ENCODE measurements around the gene ZGRF1.

GRCh38 chr4:112552668-112553067, 84.0 kb downstream of the ZGRF1 start:
- TF ChIP-seq POLR2A (IDR thresholded peaks at IDR 0.05; ENCODE audit: low read depth, low read length) = no peak
- TF ChIP-seq CTCF (IDR thresholded peaks at IDR 0.05; ENCODE audit: extremely low read depth in 1 of 2, insufficient read depth in 1 of 2, low read depth in 1 of 2, low read length in 2 of 2) = no peak
- TF ChIP-seq EZH2 (IDR thresholded peaks at IDR 0.05; ENCODE audit: borderline replicate concordance, low read depth, low read length, severe bottlenecking) = no peak

Data from endothelial cell of umbilical vein (primary cell).